Suppressor macrophage treated with lipopolysaccharide for 4 hours (primary cell): Measurements from ENCODE around the gene HNF1B.

Experiments
- DNase-seq: peaks from one replicate; pipeline ENCODE4 v3.0.0-alpha.2; 2020

HNF1B gene

GRCh38 chr17:37731056-37731455 lies 13.8 kb downstream of the HNF1B start:
- DNase-seq = no peak

GRCh38 chr17:37729905-37730304 lies 15.0 kb downstream of the HNF1B start:
- no peak for DNase-seq

GRCh38 chr17:37726891-37727675 lies 17.8 kb downstream of the HNF1B start:
- DNase-seq = no peak

- DNase-seq = no peak
Observed at GRCh38 chr17:37726248-37726647, 18.6 kb downstream of the HNF1B start.

GRCh38 chr17:37725601-37726146 lies 19.2 kb downstream of the HNF1B start:
- DNase-seq = no peak

GRCh38 chr17:37725021-37725595 lies 19.8 kb downstream of the HNF1B start:
- DNase-seq = no peak

GRCh38 chr17:37720989-37721388 lies 23.9 kb downstream of the HNF1B start:
- DNase-seq = no peak

GRCh38 chr17:37719866-37720265 lies 25.0 kb downstream of the HNF1B start:
- no peak for DNase-seq

- DNase-seq = no peak
Observed at GRCh38 chr17:37718324-37719048, 26.4 kb downstream of the HNF1B start.

- no peak for DNase-seq
Observed at GRCh38 chr17:37717627-37718323, 27.1 kb downstream of the HNF1B start.

GRCh38 chr17:37714897-37715296 lies 30.0 kb downstream of the HNF1B start:
- no peak for DNase-seq

- no peak for DNase-seq
Observed at GRCh38 chr17:37713624-37714023, 31.2 kb downstream of the HNF1B start.

GRCh38 chr17:37713028-37713431 lies 31.8 kb downstream of the HNF1B start:
- no peak for DNase-seq

- no peak for DNase-seq
Observed at GRCh38 chr17:37711113-37711512, 33.7 kb downstream of the HNF1B start.

- DNase-seq = peak; percentile 35
Observed at GRCh38 chr17:37710344-37710886, 34.4 kb downstream of the HNF1B start.

GRCh38 chr17:37708616-37709212 lies 36.1 kb downstream of the HNF1B start:
- DNase-seq = no peak

- DNase-seq = no peak
Observed at GRCh38 chr17:37708008-37708615, 36.7 kb downstream of the HNF1B start.

GRCh38 chr17:37706446-37706845 lies 38.4 kb downstream of the HNF1B start:
- DNase-seq = no peak

- no peak for DNase-seq
Observed at GRCh38 chr17:37702598-37702997, 42.3 kb downstream of the HNF1B start.

GRCh38 chr17:37701496-37701898 lies 43.4 kb downstream of the HNF1B start:
- peak; percentile 55 for DNase-seq

GRCh38 chr17:37700881-37701280 lies 44.0 kb downstream of the HNF1B start:
- no peak for DNase-seq
